Activated CD8-positive, alpha-beta memory T cell treated with anti-CD3 and anti-CD28 coated beads for 4 hours (primary cell): ENCODE measurements around the gene CBFA2T2.

ENCODE experiments used
- DNase-seq, 2 donors: peaks; one replicate each; pipeline ENCODE4 v3.0.0-alpha.2; 2020; ENCODE audit warnings: low read depth in 2 of 2

Gene CBFA2T2

GRCh38 chr20:33666293-33667244, 176.7 kb downstream of the CBFA2T2 start, which contains the start of gene ACTL10:
ACTL10 (plus strand) TSS chr20:33666943; CDS start chr20:33667498, 555 bp downstream.
- peak; percentile 64 to 68 for DNase-seq

GRCh38 chr20:33667245-33667675, 177.4 kb downstream of the CBFA2T2 start:
- no peak for DNase-seq

GRCh38 chr20:33667676-33668465, 178.0 kb downstream of the CBFA2T2 start:
- peak; percentile 52 to 55 for DNase-seq

- DNase-seq, result no peak
Observed at GRCh38 chr20:33668466-33669155, 178.7 kb downstream of the CBFA2T2 start.

GRCh38 chr20:33669224-33669623, 179.3 kb downstream of the CBFA2T2 start:
- DNase-seq, result no peak

GRCh38 chr20:33669873-33670640, 180.2 kb downstream of the CBFA2T2 start:
- no peak for DNase-seq

- no peak for DNase-seq
Observed at GRCh38 chr20:33670715-33671499, 181.0 kb downstream of the CBFA2T2 start.

- DNase-seq, result no peak
Observed at GRCh38 chr20:33671573-33672288, 181.8 kb downstream of the CBFA2T2 start.

- DNase-seq, result no peak
Observed at GRCh38 chr20:33672426-33673113, 182.7 kb downstream of the CBFA2T2 start.

GRCh38 chr20:33673114-33673409, 183.2 kb downstream of the CBFA2T2 start:
- DNase-seq, result no peak

GRCh38 chr20:33673410-33674293, 183.8 kb downstream of the CBFA2T2 start:
- DNase-seq, result no peak

- DNase-seq, result peak in 1 of 2 donors; percentile 14
Observed at GRCh38 chr20:33674294-33675135, 184.6 kb downstream of the CBFA2T2 start, which contains the start of gene NECAB3. NECAB3 (minus strand) TSS chr20:33674428; CDS start chr20:33674352, 76 bp downstream.

GRCh38 chr20:33675136-33675959, 185.5 kb downstream of the CBFA2T2 start:
- no peak for DNase-seq

GRCh38 chr20:33676121-33676520, 186.2 kb downstream of the CBFA2T2 start:
- no peak for DNase-seq

- no peak for DNase-seq
Observed at GRCh38 chr20:33676652-33677645, 187.1 kb downstream of the CBFA2T2 start.
